B cell (primary cell): ENCODE results near the gene AMMECR1. TPM values are rescaled to one million over a fixed set of nuclear protein-coding genes. Genes with fewer than 3 reads are reported as not detected.

ENCODE experiments used
- ATAC-seq: fragments of 200-7000 bp; cut with Tn5 transposase; one replicate; pipeline ENCODE4 v1.10.0; 2021; ENCODE audit warnings: low read depth, mild to moderate bottlenecking, moderate number of reproducible peaks, moderate library complexity
- CTCF ChIA-PET: fragments of 350-600 bp; sonication (Branson Sonifier 250); formaldehyde crosslinking; loops from one replicate; lab custom pipeline; 2021; ENCODE audit warnings: antibody characterized with exemption, inconsistent platforms; lab: Charles Lee
- POLR2A ChIA-PET: fragments of 350-600 bp; sonication (Branson Sonifier 250); formaldehyde crosslinking; loops from one replicate; lab custom pipeline; 2021; ENCODE audit warnings: antibody characterized with exemption; lab: Charles Lee
- DNase-seq: peaks from one replicate; pipeline ENCODE4 v3.0.0; 2013
- H2AFZ ChIP-seq: 2 replicates; pipeline ENCODE4 v1.6.1; 2012; ENCODE audit warnings: mild to moderate bottlenecking, low read depth, low read length; ENCODE audit not compliant: insufficient read depth, poor library complexity, severe bottlenecking
- H3K27ac ChIP-seq, 2 donors: 1 replicate in 1 of 2; 2 replicates in 1 of 2; pipeline ENCODE4 v1.5.1; 2012 to 2013; ENCODE audit warnings: low read length in 2 of 2, mild to moderate bottlenecking in 2 of 2, moderate library complexity in 1 of 2
- H3K27me3 ChIP-seq, 4 experiments: fragments of 200-600 bp in 1 of 4; sonication (generic) in 1 of 4; replicated peaks in 1 of 4; 1 replicate in 2 of 4; 2 replicates in 2 of 4; pipeline versions ENCODE4 v1.6.1 to v1.7.0; 2013 to 2016; ENCODE audit warnings: low read length in 3 of 4, mild to moderate bottlenecking in 2 of 4, mixed read lengths in 1 of 4, moderate library complexity in 1 of 4; ENCODE audit not compliant: insufficient read depth in 4 of 4, control insufficient read depth in 3 of 4; ENCODE audit errors: control extremely low read depth in 1 of 4
- H3K36me3 ChIP-seq, 2 experiments: replicated peaks in 1 of 2; 1 replicate in 1 of 2; 2 replicates in 1 of 2; pipeline versions ENCODE4 v1.6.1 to v1.7.1; 2013; ENCODE audit warnings: low read length in 1 of 2; ENCODE audit not compliant: insufficient read depth in 2 of 2, control insufficient read depth in 1 of 2; ENCODE audit errors: control extremely low read depth in 1 of 2, extremely low read depth in 1 of 2
- H3K4me1 ChIP-seq, 2 donors: fragments of 200-600 bp in 1 of 2; sonication (generic) in 1 of 2; 1 replicate in 1 of 2; 2 replicates in 1 of 2; pipeline versions ENCODE4 v1.5.1 to v1.6.1; 2013 to 2017; ENCODE audit warnings: low read length in 2 of 2; ENCODE audit not compliant: control insufficient read depth in 2 of 2, insufficient read depth in 2 of 2
- H3K4me2 ChIP-seq: replicated peaks from 2 replicates; pipeline ENCODE3; 2012; ENCODE audit warnings: mild to moderate bottlenecking, low read depth, low read length; ENCODE audit not compliant: poor library complexity, severe bottlenecking
- H3K4me3 ChIP-seq, 5 experiments: fragments of 200-600 bp in 1 of 5; sonication (generic) in 1 of 5; 1 replicate in 3 of 5; 2 replicates in 2 of 5; pipeline versions ENCODE4 v1.5.1 to v1.7.0; 2011 to 2016; ENCODE audit warnings: low read length in 4 of 5, mild to moderate bottlenecking in 4 of 5, low read depth in 2 of 5, control low read depth in 1 of 5, moderate library complexity in 1 of 5; ENCODE audit not compliant: insufficient read depth in 1 of 5; ENCODE audit errors: control extremely low read depth in 1 of 5, extremely low read depth in 1 of 5
- H3K79me2 ChIP-seq: fragments of 200-600 bp; sonication (generic); one replicate; pipeline ENCODE4 v1.6.0; 2016; ENCODE audit warnings: low read length; ENCODE audit not compliant: control insufficient read depth, insufficient read depth
- H3K9ac ChIP-seq: fragments of 200-600 bp; sonication (generic); 2 replicates; pipeline ENCODE4 v1.6.1; 2017; ENCODE audit warnings: mild to moderate bottlenecking, low read length, moderate library complexity
- H3K9me3 ChIP-seq, 3 donors: one replicate each; pipeline versions ENCODE4 v1.6.1 to v1.7.1; 2013; ENCODE audit warnings: low read length in 2 of 3; ENCODE audit not compliant: control insufficient read depth in 2 of 3, insufficient read depth in 1 of 3; ENCODE audit errors: control extremely low read depth in 1 of 3
- H4K20me1 ChIP-seq: 2 replicates; pipeline ENCODE4 v1.6.0; 2012; ENCODE audit warnings: mild to moderate bottlenecking, low read length; ENCODE audit not compliant: insufficient read depth, control insufficient read depth, poor library complexity, severe bottlenecking
- H3K27ac Mint-ChIP-seq: one replicate; pipeline ENCODE4 v1.8.0; 2021; ENCODE audit warnings: mixed read lengths
- H3K27me3 Mint-ChIP-seq: one replicate; pipeline ENCODE4 v1.8.0; 2021; ENCODE audit warnings: mixed read lengths
- H3K4me1 Mint-ChIP-seq: one replicate; pipeline ENCODE4 v1.8.0; 2021; ENCODE audit warnings: mixed read lengths
- H3K4me3 Mint-ChIP-seq: one replicate; pipeline ENCODE4 v1.8.0; 2021; ENCODE audit warnings: mixed read lengths
- H3K9me3 Mint-ChIP-seq: one replicate; pipeline ENCODE4 v1.8.0; 2022; ENCODE audit warnings: mixed read lengths; ENCODE audit not compliant: insufficient read depth
- EZH2 ChIP-seq: IDR thresholded peaks from 2 replicates; pipeline ENCODE4 v1.6.1; 2012; ENCODE audit warnings: borderline replicate concordance, low read depth, mild to moderate bottlenecking, moderate library complexity, low read length; ENCODE audit not compliant: insufficient read depth, poor library complexity, severe bottlenecking
- WGBS: methylation state at CpG from one replicate; pipeline ENCODE4 v1.1.5; 2013; ENCODE audit warnings: missing lambda C conversion rate; ENCODE audit not compliant: insufficient coverage; 5-methylcytosine and 5-hydroxymethylcytosine counted together
- intact Hi-C: fragments of 100-400 bp; cut with micrococcal nuclease; formaldehyde crosslinking; loops from one replicate; pipeline ENCODE4 v1.10.0; 2022
- polyA plus RNA-seq: library from polyadenylated mRNA; depleted of rRNA; stranded (reverse); fragments of >200 nt; gene quantifications from 2 replicates; pipeline ENCODE4 v1.2.3, GENCODE V29; 2012
- total RNA-seq, 2 donors: library from RNA; stranded (reverse); fragments of 120-200 nt in 1 of 2; gene quantifications; 1 replicate in 1 of 2; 2 replicates in 1 of 2; pipeline versions ENCODE4 v1.2.3 to v1.2.4, GENCODE V29; 2013 to 2022
- TF ChIP-seq, protein P1 (sequence below): fragments of 200-600 bp; IDR thresholded peaks from one replicate; pipeline ENCODE4 v1.8.0; 2022; ENCODE audit warnings: antibody characterized with exemption, mild to moderate bottlenecking

AMMECR1 gene
- total and polyA plus RNA-seq, 2 donors (not counting 1 experiment from before 2014, with no cell fraction given) = 5.7 to 12.7 TPM

GRCh38 chrX:110294087-110294486, 23.8 kb downstream of the AMMECR1 start:
- no peak overlapping the region for H3K9ac ChIP-seq
- H3K36me3 ChIP-seq = no peaks in the 10 kb centered on the region
- H3K4me1 ChIP-seq = no peaks in the 10 kb centered on the region
- TF ChIP-seq, protein P1, sequence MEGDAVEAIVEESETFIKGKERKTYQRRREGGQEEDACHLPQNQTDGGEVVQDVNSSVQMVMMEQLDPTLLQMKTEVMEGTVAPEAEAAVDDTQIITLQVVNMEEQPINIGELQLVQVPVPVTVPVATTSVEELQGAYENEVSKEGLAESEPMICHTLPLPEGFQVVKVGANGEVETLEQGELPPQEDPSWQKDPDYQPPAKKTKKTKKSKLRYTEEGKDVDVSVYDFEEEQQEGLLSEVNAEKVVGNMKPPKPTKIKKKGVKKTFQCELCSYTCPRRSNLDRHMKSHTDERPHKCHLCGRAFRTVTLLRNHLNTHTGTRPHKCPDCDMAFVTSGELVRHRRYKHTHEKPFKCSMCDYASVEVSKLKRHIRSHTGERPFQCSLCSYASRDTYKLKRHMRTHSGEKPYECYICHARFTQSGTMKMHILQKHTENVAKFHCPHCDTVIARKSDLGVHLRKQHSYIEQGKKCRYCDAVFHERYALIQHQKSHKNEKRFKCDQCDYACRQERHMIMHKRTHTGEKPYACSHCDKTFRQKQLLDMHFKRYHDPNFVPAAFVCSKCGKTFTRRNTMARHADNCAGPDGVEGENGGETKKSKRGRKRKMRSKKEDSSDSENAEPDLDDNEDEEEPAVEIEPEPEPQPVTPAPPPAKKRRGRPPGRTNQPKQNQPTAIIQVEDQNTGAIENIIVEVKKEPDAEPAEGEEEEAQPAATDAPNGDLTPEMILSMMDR = no peak
- TF ChIP-seq EZH2 = no peak
- no peak overlapping the region for H3K27ac Mint-ChIP-seq
- peaks cover 2% of the 10 kb centered on the region for H3K4me1 Mint-ChIP-seq
- H2AFZ ChIP-seq = no peak overlapping the region
- no peaks in the 10 kb centered on the region for H3K27me3 Mint-ChIP-seq
- POLR2A ChIA-PET = no interaction called here
- peaks cover 9% of the 10 kb centered on the region for H3K79me2 ChIP-seq
- intact Hi-C loops = no loop called here
- no peaks in the 10 kb centered on the region for H3K27me3 ChIP-seq
- no peak overlapping the region for H3K4me2 ChIP-seq
- no CpG with 5 or more reads among the region's 2 CpGs for WGBS
- no peak for DNase-seq
- peaks cover 0 to 6% (median 0%) of the 10 kb centered on the region in 3 donors for H3K9me3 ChIP-seq
- no peak overlapping the region for H3K4me3 Mint-ChIP-seq
- peaks cover 4% of the 10 kb centered on the region for H3K9me3 Mint-ChIP-seq
- no peaks in the 10 kb centered on the region for H4K20me1 ChIP-seq
- no peak overlapping the region for H3K27ac ChIP-seq
- H3K4me3 ChIP-seq = no peak overlapping the region
- ATAC-seq = no peak
- CTCF ChIA-PET = no interaction called here

DNA sequence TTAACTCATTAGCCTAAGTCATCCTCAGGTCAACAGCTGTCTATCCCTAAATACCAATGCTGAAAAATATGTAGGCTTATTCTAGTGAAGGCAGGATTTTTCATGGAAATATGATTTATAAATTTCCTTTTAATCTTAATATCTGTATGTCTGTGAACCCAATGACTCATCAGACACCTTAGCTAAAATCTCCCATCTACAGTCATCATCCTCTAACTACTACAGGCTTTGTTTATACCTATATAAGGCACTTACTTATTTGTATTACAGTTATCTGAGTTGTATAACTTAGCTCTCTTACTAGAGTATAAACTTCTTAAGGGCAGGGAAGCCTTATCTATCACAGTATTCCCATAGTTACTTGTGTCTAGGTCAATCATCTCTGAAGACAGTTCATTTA, 24.2 kb downstream of the AMMECR1 start:
- POLR2A ChIA-PET = no interaction called here

More for the DNA sequence above, 24.2 kb downstream of the AMMECR1 start:
- Histone ChIP-seq H3K27ac (no peak overlapping the region), H3K79me2 (peaks cover 9% of the 10 kb centered on the region), H3K9ac (no peak overlapping the region), H4K20me1 (no peaks in the 10 kb centered on the region), H3K4me3 (no peak overlapping the region), H3K27me3 (no peaks in the 10 kb centered on the region), H2AFZ (no peak overlapping the region), H3K4me1 (no peaks in the 10 kb centered on the region), H3K36me3 (no peaks in the 10 kb centered on the region), H3K9me3 (peaks cover 0 to 6% (median 0%) of the 10 kb centered on the region in 3 donors), H3K4me2 (no peak overlapping the region)
- Mint-ChIP-seq H3K27me3 (no peaks in the 10 kb centered on the region), H3K9me3 (peaks cover 4% of the 10 kb centered on the region), H3K27ac (no peak overlapping the region), H3K4me1 (peaks cover 4% of the 10 kb centered on the region), H3K4me3 (no peak overlapping the region)
- no peak for DNase-seq
- CTCF ChIA-PET = no interaction called here
- intact Hi-C loops = no loop called here
- no peak for ATAC-seq
- no peak for TF ChIP-seq EZH2
- TF ChIP-seq, protein P1 = no peak
